PC-3 (cell line): ENCODE results near the gene SLC19A2. TPM values are rescaled to one million over a fixed set of nuclear protein-coding genes. Genes with fewer than 3 reads are reported as not detected.

Experiments used
- ATAC-seq: fragments of 200-7000 bp; cut with Tn5 transposase; 2 replicates; pipeline ENCODE4 v1.9.1; 2020; ENCODE audit warnings: mild to moderate bottlenecking, moderate library complexity
- BruUV-seq: library from RNA; stranded (reverse); fragments of 400-500 nt; replicated peaks from 2 replicates; lab custom pipeline; 2021; lab: Mats Ljungman, UMichigan
- CTCF ChIA-PET: fragments of 300-600 bp; sonication (Branson Sonifier 250); formaldehyde crosslinking; loops from one replicate; lab custom pipeline; 2022; ENCODE audit warnings: antibody characterized with exemption; lab: Charles Lee
- POLR2A ChIA-PET: fragments of 300-600 bp; sonication (Branson Sonifier 250); formaldehyde crosslinking; loops from one replicate; lab custom pipeline; 2022; ENCODE audit warnings: antibody characterized with exemption; ENCODE audit not compliant: unreplicated experiment; lab: Charles Lee
- DNase-seq: peaks from one replicate; pipeline ENCODE4 v3.0.0-alpha.2; 2015
- H2AFZ ChIP-seq: fragments of 300-600 bp; sonication (generic); 2 replicates; pipeline ENCODE4 v1.6.0; 2016; ENCODE audit warnings: antibody characterized with exemption, low read length
- H3F3A ChIP-seq: fragments of 300-600 bp; sonication (generic); one replicate; pipeline ENCODE4 v1.6.0; 2017; ENCODE audit warnings: antibody characterized with exemption, low read length, control low read depth, mild to moderate bottlenecking; ENCODE audit not compliant: unreplicated experiment
- H3K27ac ChIP-seq: fragments of 300-600 bp; sonication (generic); 2 replicates; pipeline ENCODE4 v1.5.1; 2016; ENCODE audit warnings: mild to moderate bottlenecking, low read length
- H3K27me3 ChIP-seq: fragments of 300-600 bp; sonication (generic); 2 replicates; pipeline ENCODE4 v1.6.1; 2016; ENCODE audit warnings: low read length, mixed read lengths
- H3K36me3 ChIP-seq: fragments of 300-600 bp; sonication (generic); 2 replicates; pipeline ENCODE4 v1.6.1; 2016; ENCODE audit warnings: low read depth, mixed run types, low read length, mixed read lengths
- H3K4me1 ChIP-seq: fragments of 300-600 bp; sonication (generic); 2 replicates; pipeline ENCODE4 v1.5.1; 2016; ENCODE audit warnings: low read length; ENCODE audit not compliant: insufficient read depth
- H3K4me2 ChIP-seq: fragments of 300-600 bp; sonication (generic); 2 replicates; pipeline ENCODE4 v1.6.0; 2016; ENCODE audit warnings: low read length
- H3K4me3 ChIP-seq: fragments of 300-600 bp; sonication (generic); 2 replicates; pipeline ENCODE4 v1.5.1; 2016; ENCODE audit warnings: mild to moderate bottlenecking, low read length, mixed read lengths
- H3K79me2 ChIP-seq: fragments of 300-600 bp; sonication (generic); 2 replicates; pipeline ENCODE4 v1.6.1; 2017; ENCODE audit warnings: low read length, mixed read lengths
- H3K9ac ChIP-seq: fragments of 300-600 bp; sonication (generic); 2 replicates; pipeline ENCODE4 v1.6.0; 2016; ENCODE audit warnings: mild to moderate bottlenecking, low read length
- H3K9me2 ChIP-seq: fragments of 300-600 bp; sonication (generic); replicated peaks from 2 replicates; pipeline ENCODE4 v1.6.1; 2016; ENCODE audit warnings: mixed run types, low read length, mixed read lengths
- H3K9me3 ChIP-seq: fragments of 300-600 bp; sonication (generic); 2 replicates; pipeline ENCODE4 v1.6.1; 2016; ENCODE audit warnings: low read length, mixed read lengths
- H4K20me1 ChIP-seq: fragments of 300-600 bp; sonication (generic); 2 replicates; pipeline ENCODE4 v1.6.1; 2016; ENCODE audit warnings: low read length, mixed read lengths
- EZH2 ChIP-seq: fragments of 300-600 bp; sonication (generic); IDR thresholded peaks from one replicate; pipeline ENCODE4 v1.6.1; 2017; ENCODE audit warnings: antibody characterized with exemption, mild to moderate bottlenecking, low read length; ENCODE audit not compliant: unreplicated experiment
- EZH2phosphoT487 ChIP-seq: fragments of 300-600 bp; sonication (generic); IDR thresholded peaks from 2 replicates; pipeline ENCODE4 v1.6.1; 2018; ENCODE audit warnings: mild to moderate bottlenecking, antibody characterized with exemption, low read length, borderline replicate concordance
- intact Hi-C: fragments of 100-400 bp; cut with micrococcal nuclease; formaldehyde crosslinking; loops from 2 replicates; pipeline ENCODE4 v1.9.0; 2023
- total RNA-seq: library from RNA; depleted of rRNA; stranded (reverse); fragments of >200 nt; gene quantifications from 2 replicates; pipeline ENCODE4 v1.2.3, GENCODE V29; 2014
- TF ChIP-seq, protein P1 (sequence below): fragments of 300-600 bp; sonication (generic); conservative IDR thresholded peaks from 2 replicates; pipeline ENCODE4 v1.5.1; 2017; ENCODE audit warnings: antibody characterized with exemption, low read depth, mild to moderate bottlenecking, low read length

Gene SLC19A2
- total RNA-seq, 1 experiment from 2014 or later = 11.0 TPM

GRCh38 chr1:169468982-169469381 lies 16.8 kb downstream of the SLC19A2 start:
- Histone ChIP-seq H3K9ac (no peak overlapping the region), H3K36me3 (no peaks in the 10 kb centered on the region; the same call in 1 of the 2 replicates), H3F3A (no peaks in the 10 kb centered on the region), H3K9me3 (no peaks in the 10 kb centered on the region), H3K4me2 (0 out of 2 replicates have a peak overlapping the region, but pooled peaks have one; percentile 11), H3K4me1 (peaks cover 16% of the 10 kb centered on the region), H3K79me2 (0 out of 2 replicates have a peak, but pooled peaks cover 4% of the 10 kb centered on the region), H3K4me3 (no peak overlapping the region), H3K9me2 (no peaks in the 10 kb centered on the region), H3K27me3 (no peaks in the 10 kb centered on the region), H4K20me1 (no peaks in the 10 kb centered on the region), H2AFZ (no peak overlapping the region), H3K27ac (peak overlapping the region; percentile 7; the same call in 1 of the 2 replicates)
- CTCF ChIA-PET = interaction anchor here (0.6 to 1.0 kb wide), 2 partner anchors 49 to 77 kb away, joined by 5 read pairs; no protein-coding TSS in a partner anchor
- intact Hi-C loops = loop anchor here (2.0 kb wide), 1 partner anchor 48 kb away; no protein-coding TSS in a partner anchor
- TF ChIP-seq, protein P1, sequence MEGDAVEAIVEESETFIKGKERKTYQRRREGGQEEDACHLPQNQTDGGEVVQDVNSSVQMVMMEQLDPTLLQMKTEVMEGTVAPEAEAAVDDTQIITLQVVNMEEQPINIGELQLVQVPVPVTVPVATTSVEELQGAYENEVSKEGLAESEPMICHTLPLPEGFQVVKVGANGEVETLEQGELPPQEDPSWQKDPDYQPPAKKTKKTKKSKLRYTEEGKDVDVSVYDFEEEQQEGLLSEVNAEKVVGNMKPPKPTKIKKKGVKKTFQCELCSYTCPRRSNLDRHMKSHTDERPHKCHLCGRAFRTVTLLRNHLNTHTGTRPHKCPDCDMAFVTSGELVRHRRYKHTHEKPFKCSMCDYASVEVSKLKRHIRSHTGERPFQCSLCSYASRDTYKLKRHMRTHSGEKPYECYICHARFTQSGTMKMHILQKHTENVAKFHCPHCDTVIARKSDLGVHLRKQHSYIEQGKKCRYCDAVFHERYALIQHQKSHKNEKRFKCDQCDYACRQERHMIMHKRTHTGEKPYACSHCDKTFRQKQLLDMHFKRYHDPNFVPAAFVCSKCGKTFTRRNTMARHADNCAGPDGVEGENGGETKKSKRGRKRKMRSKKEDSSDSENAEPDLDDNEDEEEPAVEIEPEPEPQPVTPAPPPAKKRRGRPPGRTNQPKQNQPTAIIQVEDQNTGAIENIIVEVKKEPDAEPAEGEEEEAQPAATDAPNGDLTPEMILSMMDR = no peak
- TF ChIP-seq EZH2 (no peak), EZH2phosphoT487 (no peak)
- DNase-seq (peak; percentile 50), ATAC-seq (peak; percentile 37)
- BruUV-seq = no TSS peak
- POLR2A ChIA-PET = interaction anchor here (0.6 kb wide), 2 partner anchors 47 to 97 kb away, joined by 4 to 5 read pairs; no protein-coding TSS in a partner anchor

DNA sequence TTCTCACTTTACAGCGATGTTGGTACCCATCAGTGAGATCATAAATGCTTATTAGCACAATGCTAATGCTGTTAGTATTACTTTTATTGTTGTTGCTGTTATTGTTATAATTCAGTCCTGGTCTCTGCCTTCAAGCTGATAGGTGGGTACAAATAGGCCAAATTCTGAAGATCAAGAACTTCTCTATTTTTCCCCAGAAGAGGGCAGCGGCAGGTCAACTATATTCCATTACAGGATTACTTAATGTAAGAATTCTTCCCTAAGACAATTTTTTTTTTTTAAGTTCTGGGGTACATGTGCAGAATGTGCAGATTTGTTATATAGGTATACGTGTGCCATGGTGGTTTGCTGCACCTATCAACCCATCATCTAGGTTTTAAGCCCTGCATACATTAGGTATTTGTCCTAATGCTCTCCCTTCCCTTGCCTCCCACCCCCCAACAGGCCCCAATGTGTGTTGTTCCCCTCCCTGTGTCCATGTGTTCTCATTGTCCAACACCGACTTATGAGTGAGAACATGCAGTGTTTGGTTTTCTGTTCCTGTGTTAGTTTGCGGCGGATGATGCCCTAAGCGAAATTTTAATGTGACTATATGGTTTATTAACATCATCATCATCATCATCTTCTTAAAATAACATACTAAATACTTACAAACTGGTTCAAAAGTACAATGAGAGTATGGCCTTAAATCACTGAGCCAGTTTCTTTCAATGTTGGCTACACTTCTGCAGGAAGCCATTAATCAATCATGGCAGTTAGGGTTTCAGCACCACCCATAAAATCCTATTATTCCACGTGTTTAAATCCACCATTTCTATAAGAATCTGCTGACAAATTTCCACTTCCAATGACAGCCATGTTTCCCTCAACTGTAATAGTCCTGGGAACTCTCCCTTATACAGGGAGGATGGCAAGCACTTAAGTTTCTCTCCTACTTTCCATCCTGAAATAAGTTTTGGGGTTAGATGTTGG lies 19.2 kb downstream of the SLC19A2 start:
- H3K27me3 ChIP-seq = no peaks in the 10 kb centered on the region
- no peaks in the 10 kb centered on the region for H3K9me3 ChIP-seq
- H3K9me2 ChIP-seq = no peaks in the 10 kb centered on the region
- no peaks in the 10 kb centered on the region for H3F3A ChIP-seq
- no TSS peak for BruUV-seq
- no peak overlapping the region for H2AFZ ChIP-seq
- intact Hi-C loops = loop anchor here (1.0 kb wide), 2 partner anchors 80 to 243 kb away; no protein-coding TSS in a partner anchor
- no peak overlapping the region for H3K9ac ChIP-seq
- no peak overlapping the region for H3K4me2 ChIP-seq
- no peak overlapping the region for H3K4me3 ChIP-seq
- TF ChIP-seq, protein P1 = peak; percentile 70
- TF ChIP-seq EZH2 = no peak
- H4K20me1 ChIP-seq = no peaks in the 10 kb centered on the region
- peaks cover 16% of the 10 kb centered on the region for H3K4me1 ChIP-seq
- ATAC-seq (peak; percentile 36; the same call in 1 of the 2 replicates), DNase-seq (peak; percentile 75)
- H3K79me2 ChIP-seq = no peaks in the 10 kb centered on the region
- ChIA-PET POLR2A (interaction anchor here (0.7 kb wide), 1 partner anchor 45 kb away, joined by 5 read pairs; no protein-coding TSS in a partner anchor), CTCF (interaction anchor here (1.5 kb wide), 1 partner anchor 80 kb away, joined by 9 read pairs; no protein-coding TSS in a partner anchor)
- H3K36me3 ChIP-seq = no peaks in the 10 kb centered on the region; the same call in 1 of the 2 replicates
- no peak overlapping the region for H3K27ac ChIP-seq
